Pericardium fibroblast (primary cell): ENCODE data around the gene RPS6KB2. TPM values are rescaled to one million over a fixed set of nuclear protein-coding genes. Genes with fewer than 3 reads are reported as not detected.

ENCODE experiments used
- total RNA-seq: library from RNA; depleted of rRNA; stranded (reverse); fragments of >200 nt; gene quantifications from 2 replicates; pipeline ENCODE4 v1.2.3, GENCODE V29; 2015

RPS6KB2 gene
- 31.0 and 43.7 TPM in 2 replicates for total RNA-seq

DNA sequence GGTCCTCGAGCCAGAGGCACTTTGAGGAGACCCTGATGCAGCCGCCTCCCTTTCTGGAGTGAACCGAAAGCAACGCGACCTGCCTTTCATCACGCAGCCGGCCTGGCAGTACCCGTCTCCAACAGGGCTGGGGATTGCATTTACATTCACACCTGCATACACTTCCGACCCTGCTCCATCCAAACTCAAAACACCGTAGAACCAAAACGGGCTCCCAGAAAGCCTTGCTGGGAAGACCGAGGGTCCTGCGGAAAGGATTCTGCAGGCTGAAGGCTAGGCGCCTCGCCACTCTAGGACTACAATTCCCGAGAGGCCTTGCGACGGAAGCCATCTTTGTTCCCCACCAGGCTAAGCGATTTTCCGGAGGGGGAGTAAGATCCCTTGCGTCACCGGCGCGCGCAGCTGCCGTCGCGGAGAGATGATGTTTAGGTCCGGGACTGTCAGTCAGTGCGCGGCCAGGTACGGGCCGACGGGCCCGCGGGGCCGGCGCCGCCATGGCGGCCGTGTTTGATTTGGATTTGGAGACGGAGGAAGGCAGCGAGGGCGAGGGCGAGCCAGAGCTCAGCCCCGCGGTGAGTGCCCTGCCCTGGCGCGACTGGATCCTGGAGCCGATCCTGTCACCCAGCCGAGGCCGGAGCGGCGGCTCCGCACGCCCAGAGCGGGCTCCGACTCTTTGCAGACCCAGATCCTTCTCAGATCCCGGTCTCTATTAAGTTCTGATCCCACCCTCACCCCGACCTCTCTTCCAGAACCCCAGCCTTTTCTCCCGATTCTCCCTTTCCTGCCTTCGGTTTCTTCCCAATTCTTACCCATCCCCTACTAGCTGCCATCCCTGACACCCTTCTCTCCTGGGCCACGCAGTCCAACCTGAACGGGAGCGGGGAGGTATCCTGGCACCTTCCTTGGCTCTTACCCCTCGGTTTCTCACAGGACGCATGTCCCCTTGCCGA is at the start of gene RPS6KB2:
RPS6KB2 (plus strand) TSS at position 443 of the 950 bp plus-strand sequence; CDS start at position 495, 52 bp downstream.

GRCh38 chr11:67391304-67392182 is 36.8 kb upstream of the RPS6KB2 start, which contains the start of gene RAD9A:
TSS of gene RAD9A (plus strand) at chr11:67391986. CDS start at chr11:67392045, 59 bp downstream.

DNA sequence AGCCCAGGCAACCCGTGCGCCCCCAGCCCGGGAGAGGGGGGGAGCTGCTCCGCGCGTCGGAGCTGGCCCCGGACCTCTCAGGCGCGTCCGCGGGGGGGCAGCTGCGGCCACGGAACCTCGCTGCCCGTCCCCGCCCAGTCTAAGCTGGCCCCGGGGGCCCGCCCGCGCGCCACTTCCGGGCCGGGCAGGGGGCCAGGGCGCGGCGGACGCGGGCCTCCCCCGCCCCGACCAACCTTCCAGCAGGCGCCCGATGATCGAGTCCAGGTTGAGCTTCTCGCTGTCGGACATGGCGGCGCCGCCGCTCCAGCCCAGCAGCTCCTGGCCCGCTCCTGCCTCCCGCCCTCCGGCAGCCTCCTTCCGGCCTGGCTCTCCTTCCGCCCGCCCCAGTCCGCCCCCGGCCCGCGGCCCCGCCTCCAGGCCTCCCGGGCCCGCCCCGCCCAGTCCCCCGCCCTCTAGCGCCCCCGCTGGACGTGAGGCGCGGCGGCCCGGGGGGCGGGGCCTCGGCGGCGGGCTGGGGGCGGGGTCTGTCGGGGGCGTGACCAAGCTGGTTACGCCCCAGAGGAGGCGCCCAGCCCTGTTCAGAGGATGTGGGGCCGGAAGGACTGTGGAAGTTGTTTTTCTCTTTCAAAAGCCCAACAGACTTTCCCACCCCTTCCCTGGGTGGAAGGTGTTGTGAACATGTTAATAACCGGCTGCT is 26.7 kb upstream of the RPS6KB2 start, which contains the start of gene PPP1CA:
PPP1CA (minus strand) TSS at position 364 of the 697 bp plus-strand sequence; CDS start at position 288, 76 bp downstream.

DNA sequence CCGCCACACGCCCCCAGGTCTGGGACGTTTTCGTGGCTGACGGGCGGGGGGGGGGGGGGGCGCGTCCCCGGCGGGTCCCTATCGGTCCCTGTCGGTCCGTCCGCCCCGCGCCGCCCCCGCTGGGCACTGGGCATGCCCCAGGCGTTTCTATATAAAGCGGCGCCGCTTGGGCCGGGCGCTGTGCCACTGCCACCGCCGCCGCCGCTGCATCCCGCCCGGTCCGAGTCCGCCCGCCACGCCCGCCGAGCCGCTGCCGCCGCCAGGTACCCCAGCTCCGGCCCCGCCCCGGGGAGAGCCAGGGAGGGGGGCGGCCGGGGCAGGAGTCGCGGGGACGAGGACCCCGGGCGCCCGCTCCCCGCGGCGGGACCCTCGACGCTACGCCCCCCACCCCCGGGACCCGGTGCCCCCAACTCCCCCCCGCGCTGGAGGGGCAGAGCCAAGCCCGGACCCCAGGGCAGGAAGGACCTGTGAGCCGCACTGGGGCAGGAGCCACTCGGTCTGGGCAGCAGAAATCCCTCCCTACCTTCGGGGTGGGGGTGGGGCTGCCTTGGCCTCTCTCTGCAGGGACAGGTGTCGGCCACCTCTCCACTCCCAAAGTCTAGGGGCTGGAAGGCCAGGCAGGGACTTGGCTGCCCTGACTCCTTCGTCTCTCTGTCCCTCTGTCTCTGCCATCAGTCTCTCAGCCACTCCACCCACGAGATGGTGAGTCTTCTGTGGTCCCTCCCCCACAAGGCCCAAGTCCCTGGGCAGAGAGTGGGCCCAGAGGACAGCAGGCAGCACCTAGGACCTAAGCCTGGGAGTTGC is 12.6 kb upstream of the RPS6KB2 start, which contains the start of gene CARNS1:
CARNS1 (plus strand) TSS at position 178 of the 804 bp plus-strand sequence; CDS start at position 700, 522 bp downstream.

DNA sequence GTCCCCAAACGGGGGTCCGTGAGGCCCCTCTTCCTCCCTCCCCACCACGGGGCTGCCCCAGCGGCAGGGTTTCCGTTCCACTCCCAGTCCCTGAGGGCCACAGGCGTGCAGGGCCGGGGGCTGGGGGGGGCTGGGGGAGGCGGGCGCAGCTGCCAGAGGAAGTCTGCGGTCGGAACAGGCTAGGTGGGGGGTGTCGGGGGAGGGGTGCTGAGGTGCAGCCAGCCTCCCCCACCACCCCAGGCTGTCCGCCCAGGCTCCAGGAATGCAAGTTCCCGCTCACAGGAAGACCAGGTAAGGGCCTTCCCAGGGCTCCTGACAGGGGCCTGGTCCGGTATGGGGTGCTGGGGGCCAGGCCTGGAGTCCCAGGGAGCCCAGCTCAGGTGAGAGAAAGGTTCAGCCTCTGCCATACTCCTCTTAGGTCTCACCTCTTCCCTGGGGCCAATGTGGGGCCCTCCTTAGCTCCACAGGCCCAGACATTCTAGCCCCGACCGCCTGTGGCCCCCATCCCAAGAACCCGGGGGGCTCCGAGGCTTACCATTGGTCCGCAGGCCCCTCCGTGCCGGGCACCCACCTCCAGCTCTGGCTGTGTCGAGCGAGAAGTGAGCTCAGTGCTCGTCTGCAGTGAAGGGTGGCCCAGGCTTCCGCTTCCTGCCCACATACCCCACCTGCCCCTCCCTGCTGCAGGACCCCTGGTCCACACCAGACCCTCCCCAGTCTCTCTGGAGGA is 9.0 kb downstream of the RPS6KB2 start, which contains the start of gene PTPRCAP:
PTPRCAP (minus strand) TSS at position 601 of the 727 bp plus-strand sequence; CDS start at position 538, 63 bp downstream.

DNA sequence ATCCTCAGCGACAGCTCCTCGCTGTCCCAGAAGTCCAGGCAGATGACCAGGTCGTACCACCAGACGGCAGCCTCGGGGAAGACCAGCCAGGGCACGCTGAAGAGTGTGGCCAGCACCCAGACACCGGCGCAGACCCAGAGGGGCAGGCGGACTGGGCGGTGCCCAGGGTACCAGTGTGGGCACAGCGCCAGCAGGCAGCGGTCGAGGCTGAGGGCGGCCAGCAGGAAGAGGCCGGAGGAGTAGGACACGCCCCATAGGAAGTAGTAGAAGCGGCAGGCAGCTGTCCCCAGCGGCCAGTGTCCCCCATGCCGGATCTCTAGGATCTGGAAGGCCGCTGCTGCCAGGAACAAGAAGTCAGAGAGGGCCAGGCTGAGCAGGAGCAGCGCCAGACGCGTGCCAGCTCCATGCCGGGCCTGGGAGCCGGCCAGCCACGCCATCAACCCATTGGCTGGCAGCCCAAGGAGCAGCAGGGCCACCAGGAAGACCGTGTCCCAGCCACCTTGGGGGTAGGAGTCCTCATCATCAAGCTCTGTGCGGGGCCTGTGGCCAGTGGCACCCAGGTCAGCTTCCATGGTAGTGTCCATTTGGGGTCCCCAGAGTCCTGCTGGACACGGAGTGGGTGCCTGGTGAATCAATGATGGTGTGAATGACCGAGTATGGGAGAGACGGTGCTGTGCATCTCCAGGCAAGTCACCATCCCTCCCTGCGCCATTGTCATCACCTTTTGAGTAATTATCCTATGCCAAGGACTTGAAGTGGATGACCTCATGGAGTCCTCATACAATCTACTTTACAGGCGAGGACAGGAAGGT is 24.1 kb downstream of the RPS6KB2 start, which contains the start of gene GPR152:
GPR152 (minus strand) TSS at position 589 of the 812 bp plus-strand sequence; CDS start at position 584, 5 bp downstream.

GRCh38 chr11:67455054-67455453 is 26.8 kb downstream of the RPS6KB2 start, which contains the start of gene CABP4:
TSS of gene CABP4 (plus strand) at chr11:67455354. CDS start at chr11:67455424, 70 bp downstream.

DNA sequence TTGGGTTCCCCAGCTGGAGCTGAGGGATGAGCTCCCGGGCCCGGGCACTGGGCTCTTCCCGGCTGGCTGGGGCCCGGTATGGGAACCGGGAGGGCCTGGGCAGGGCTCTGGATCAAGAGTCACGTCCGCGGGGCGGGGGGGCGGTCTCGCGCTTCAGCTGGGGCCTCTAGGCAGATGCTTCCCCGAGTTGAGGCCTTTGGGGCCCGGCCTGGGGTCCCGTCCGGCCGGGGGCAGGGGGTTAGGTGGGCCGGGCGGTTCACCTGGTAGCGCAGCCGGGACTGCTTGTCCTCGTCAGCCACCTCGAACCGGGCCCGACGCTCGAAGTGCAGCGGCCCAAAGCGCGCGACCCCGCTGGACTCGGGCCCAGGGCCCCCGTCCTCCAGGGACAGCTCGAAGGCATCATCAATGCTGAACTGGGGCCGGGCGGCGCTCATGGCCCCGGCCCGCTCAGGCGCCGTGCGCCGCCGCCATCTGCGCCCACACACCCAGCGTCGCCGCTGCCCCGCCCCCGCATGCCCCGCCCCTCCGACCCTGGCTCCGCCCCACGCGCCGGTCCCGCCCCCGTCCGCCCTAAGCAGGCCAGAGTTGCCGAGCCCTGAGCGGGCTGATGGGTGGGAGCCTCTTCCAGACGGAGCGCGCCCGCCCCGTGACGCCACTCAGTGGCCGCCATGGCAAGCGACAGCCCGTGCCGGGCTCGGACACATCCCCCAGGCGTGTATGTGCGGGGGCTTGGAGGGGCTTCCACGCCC is 40.6 kb downstream of the RPS6KB2 start, which contains the start of gene TMEM134:
TMEM134 (minus strand) TSS at position 493 of the 749 bp plus-strand sequence; CDS start at position 434, 59 bp downstream.

DNA sequence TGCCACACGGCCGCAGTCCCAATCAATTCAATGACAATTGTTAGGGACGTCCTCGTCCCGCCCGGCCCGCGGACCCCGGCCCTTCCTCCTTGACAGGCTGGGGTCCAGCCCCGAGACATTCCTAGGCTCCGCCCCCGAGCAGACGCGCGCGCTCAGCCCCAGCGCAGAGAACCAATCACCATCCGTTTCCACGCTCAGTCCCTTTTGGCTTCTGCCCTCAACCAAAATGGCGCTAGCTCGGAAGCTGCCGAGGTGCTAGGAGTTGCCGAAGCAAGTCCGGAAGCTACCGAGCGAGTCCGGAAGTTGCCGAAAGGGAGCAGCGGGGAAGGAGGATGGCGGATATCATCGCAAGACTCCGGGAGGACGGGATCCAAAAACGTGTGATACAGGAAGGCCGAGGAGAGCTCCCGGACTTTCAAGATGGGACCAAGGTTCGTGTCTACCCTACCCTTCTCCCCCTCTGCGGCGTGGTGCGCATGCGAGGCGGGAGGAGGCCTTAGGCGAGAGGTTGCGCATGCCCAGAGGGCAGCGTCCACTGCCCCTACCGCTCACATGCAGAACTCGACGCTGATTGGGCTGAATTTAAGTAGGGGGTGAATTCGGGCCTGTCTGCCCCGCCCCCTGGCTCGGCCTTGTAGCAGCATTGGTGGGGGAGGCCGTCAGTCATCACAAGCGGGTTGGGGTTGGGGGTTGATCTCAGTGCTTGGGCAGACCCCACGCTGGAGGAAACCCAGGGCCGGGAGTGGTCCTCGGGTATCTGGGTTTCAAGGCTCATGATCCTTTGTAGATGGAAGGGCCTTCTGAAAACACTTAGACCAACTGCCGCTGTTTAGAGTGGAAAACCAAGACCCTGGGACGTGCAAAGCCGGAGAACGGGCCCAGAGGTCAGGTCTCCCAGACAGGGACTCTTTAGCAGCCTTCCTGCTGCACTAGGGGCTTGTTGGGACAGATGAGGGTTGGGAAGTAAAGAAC is 54.8 kb downstream of the RPS6KB2 start, which contains the start of gene AIP:
AIP (plus strand) TSS at position 200 of the 972 bp plus-strand sequence; CDS start at position 333, 133 bp downstream.

Other genes starting within 250 kb of the RPS6KB2 start
- 22.0 and 28.4 TPM in 2 replicates for gene GRK2, start 162.0 kb upstream of the RPS6KB2 start, total RNA-seq
- 18.2 and 20.6 TPM in 2 replicates for gene ANKRD13D, start 139.2 kb upstream of the RPS6KB2 start, total RNA-seq
- gene SSH3, start 125.0 kb upstream of the RPS6KB2 start, total RNA-seq: 11.3 and 54.7 TPM in 2 replicates
- gene POLD4, start 74.9 kb upstream of the RPS6KB2 start, total RNA-seq: 154 and 170 TPM in 2 replicates
- gene CLCF1, start 54.9 kb upstream of the RPS6KB2 start, total RNA-seq: 5.5 and 12.0 TPM in 2 replicates
- 7.0 and 8.8 TPM in 2 replicates for gene RAD9A, start 36.5 kb upstream of the RPS6KB2 start, total RNA-seq
- 103 and 165 TPM in 2 replicates for gene PPP1CA, start 26.6 kb upstream of the RPS6KB2 start, total RNA-seq
- not detected in 2 replicates for gene TBC1D10C, start 24.4 kb upstream of the RPS6KB2 start, total RNA-seq
- 0.51 and 2.0 TPM in 2 replicates for gene CARNS1, start 12.8 kb upstream of the RPS6KB2 start, total RNA-seq
- 0.93 TPM in 1 of 2 replicates, not detected in the other for gene PTPRCAP, start 9.2 kb downstream of the RPS6KB2 start, total RNA-seq
- 86.4 and 106 TPM in 2 replicates for gene CORO1B, start 15.0 kb downstream of the RPS6KB2 start, total RNA-seq
- not detected in 2 replicates for gene GPR152, start 24.2 kb downstream of the RPS6KB2 start, total RNA-seq
- not detected in 2 replicates for gene CABP4, start 26.9 kb downstream of the RPS6KB2 start, total RNA-seq
- gene TMEM134, start 40.8 kb downstream of the RPS6KB2 start, total RNA-seq: 36.2 and 53.2 TPM in 2 replicates
- gene AIP, start 54.5 kb downstream of the RPS6KB2 start, total RNA-seq: 67.8 and 68.7 TPM in 2 replicates
- gene PITPNM1, start 76.9 kb downstream of the RPS6KB2 start, total RNA-seq: 13.4 and 43.6 TPM in 2 replicates
- 26.0 and 47.0 TPM in 2 replicates for gene CDK2AP2, start 79.7 kb downstream of the RPS6KB2 start, total RNA-seq
- gene CABP2, start 95.0 kb downstream of the RPS6KB2 start, total RNA-seq: not detected in 2 replicates
- gene GSTP1, start 155.3 kb downstream of the RPS6KB2 start, total RNA-seq: 1,049 and 1,088 TPM in 2 replicates
- 122 and 174 TPM in 2 replicates for gene NDUFV1, start 178.4 kb downstream of the RPS6KB2 start, total RNA-seq
- 10.0 and 19.4 TPM in 2 replicates for gene NUDT8, start 201.4 kb downstream of the RPS6KB2 start, total RNA-seq
- gene TBX10, start 211.3 kb downstream of the RPS6KB2 start, total RNA-seq: not detected in 2 replicates
- not detected in 2 replicates for gene ACY3, start 222.2 kb downstream of the RPS6KB2 start, total RNA-seq
- gene ALDH3B2, start 246.1 kb downstream of the RPS6KB2 start, total RNA-seq: not detected in 2 replicates